Activated naive CD4-positive, alpha-beta T cell treated with anti-CD3 and anti-CD28 coated beads for 36 hours (primary cell): Measurements from ENCODE around the gene GNG2. TPM values are rescaled to one million over a fixed set of nuclear protein-coding genes. Genes with fewer than 3 reads are reported as not detected.
A peak's percentile ranks its signal among the peaks of the same experiment; 100 is the strongest.

Experiments used
- CTCF ChIA-PET: fragments of 350-600 bp; sonication (Branson Sonifier 250); formaldehyde crosslinking; loops from one replicate; lab custom pipeline; 2021; ENCODE audit warnings: antibody characterized with exemption; lab: Charles Lee
- DNase-seq: peaks from one replicate; pipeline ENCODE4 v3.0.0-alpha.2; 2020
- H3K27ac Mint-ChIP-seq: one replicate; pipeline ENCODE4 v1.8.0; 2021; ENCODE audit warnings: mild to moderate bottlenecking, mixed read lengths
- H3K27me3 Mint-ChIP-seq: one replicate; pipeline ENCODE4 v1.8.0; 2021; ENCODE audit warnings: low read depth, mixed read lengths
- H3K36me3 Mint-ChIP-seq: one replicate; pipeline ENCODE4 v1.8.0; 2021; ENCODE audit warnings: low read depth, mixed read lengths
- H3K4me1 Mint-ChIP-seq: one replicate; pipeline ENCODE4 v1.8.0; 2021; ENCODE audit warnings: low read depth, mixed read lengths
- H3K4me3 Mint-ChIP-seq: one replicate; pipeline ENCODE4 v1.8.0; 2021; ENCODE audit warnings: mild to moderate bottlenecking, moderate library complexity, mixed read lengths
- H3K9me3 Mint-ChIP-seq: one replicate; pipeline ENCODE4 v1.8.0; 2021; ENCODE audit warnings: mixed read lengths
- intact Hi-C: fragments of 100-400 bp; cut with micrococcal nuclease; formaldehyde crosslinking; loops from one replicate; pipeline ENCODE4 v1.15.1; 2023
- total RNA-seq, 2 experiments: library from RNA; stranded (reverse); gene quantifications; one replicate each; pipeline ENCODE4 v1.2.3, GENCODE V29; 2021

Gene GNG2
- 100 to 1,000 TPM; 176 to 181 TPM for total RNA-seq

DNA sequence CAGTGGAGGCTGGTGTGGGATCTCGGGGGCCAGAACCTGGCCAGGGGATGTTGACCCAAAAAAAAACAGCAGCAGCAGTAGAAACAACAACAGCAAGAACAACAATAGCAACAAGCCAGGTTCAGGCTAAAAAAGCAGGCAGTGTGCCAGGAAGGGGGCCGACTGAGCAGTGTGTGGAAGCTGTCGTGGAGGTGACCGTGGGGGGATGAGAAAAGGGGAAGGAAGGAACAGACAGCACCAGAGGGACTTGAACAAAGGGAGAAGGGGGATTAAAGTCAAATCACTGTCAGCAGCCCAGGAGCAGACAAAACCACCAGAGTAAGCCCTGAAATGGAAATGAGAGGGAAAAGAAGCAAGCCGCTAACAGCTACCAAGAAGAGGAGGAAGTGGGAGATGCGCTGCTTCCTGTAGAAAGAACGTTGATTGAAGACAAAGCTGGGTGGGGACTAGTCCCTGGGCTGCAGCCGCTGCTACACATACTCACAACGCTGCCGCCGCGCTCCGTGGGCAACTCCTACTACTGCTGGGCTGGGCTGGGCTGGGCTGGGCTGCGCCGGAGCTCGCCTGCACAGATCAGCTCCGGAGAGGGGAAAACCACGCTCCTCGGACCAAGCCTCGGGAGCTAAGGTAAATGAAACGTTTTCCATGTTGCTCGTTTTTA is at the start of gene GNG2:
Gene GNG2 (plus strand): TSS at position 449 of the 661 bp plus-strand sequence. CDS start 90,067 bp downstream, outside the sequence.
- Mint-ChIP-seq H3K27me3 (no peaks in the 10 kb centered on the region), H3K36me3 (peaks cover 18% of the 10 kb centered on the region), H3K4me3 (peak within 1 kb of the TSS; percentile 96), H3K9me3 (peaks cover 7% of the 10 kb centered on the region), H3K27ac (peak within 1 kb of the TSS; percentile 94), H3K4me1 (peaks cover 51% of the 10 kb centered on the region)
- intact Hi-C loops: loop anchor here (1.0 to 10.0 kb wide), 10 partner anchors 13 to 1775 kb away; partner anchors contain the start of genes DDHD1, FRMD6 and TMX1
- DNase-seq: peak; percentile 91
- CTCF ChIA-PET: interaction anchor here (0.8 to 1.9 kb wide), 8 partner anchors 11 to 118 kb away, joined by 3 to 9 read pairs (median 6); no protein-coding TSS in a partner anchor

DNA sequence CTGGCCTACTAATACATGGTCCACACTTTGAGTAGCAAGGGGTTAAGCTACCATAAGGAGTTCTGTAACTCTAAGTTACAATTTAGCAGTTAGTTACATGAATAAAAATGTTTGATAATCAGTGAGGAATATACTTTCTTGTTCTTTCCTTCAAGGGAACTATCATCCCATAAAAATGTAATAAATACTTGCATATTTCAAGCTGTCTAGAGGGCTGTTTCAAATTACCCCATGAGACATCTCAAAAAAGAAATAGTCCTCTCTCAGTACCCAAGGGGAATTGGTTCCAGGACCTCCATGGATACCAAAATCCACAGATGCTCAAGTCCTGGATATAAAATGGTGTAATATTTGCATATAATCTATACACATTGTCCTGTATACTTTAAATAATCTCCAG is 48.7 kb upstream of the GNG2 start:
- no peak for DNase-seq
- H3K9me3 Mint-ChIP-seq: peaks cover 9% of the 10 kb centered on the region
- intact Hi-C loops: no loop called here
- CTCF ChIA-PET: interaction anchor here (0.7 kb wide), 1 partner anchor 128 kb away, joined by 3 read pairs; no protein-coding TSS in a partner anchor
- H3K4me1 Mint-ChIP-seq: no peaks in the 10 kb centered on the region
- no peak overlapping the region for H3K4me3 Mint-ChIP-seq
- no peaks in the 10 kb centered on the region for H3K27me3 Mint-ChIP-seq
- H3K27ac Mint-ChIP-seq: no peak overlapping the region
- no peaks in the 10 kb centered on the region for H3K36me3 Mint-ChIP-seq

DNA sequence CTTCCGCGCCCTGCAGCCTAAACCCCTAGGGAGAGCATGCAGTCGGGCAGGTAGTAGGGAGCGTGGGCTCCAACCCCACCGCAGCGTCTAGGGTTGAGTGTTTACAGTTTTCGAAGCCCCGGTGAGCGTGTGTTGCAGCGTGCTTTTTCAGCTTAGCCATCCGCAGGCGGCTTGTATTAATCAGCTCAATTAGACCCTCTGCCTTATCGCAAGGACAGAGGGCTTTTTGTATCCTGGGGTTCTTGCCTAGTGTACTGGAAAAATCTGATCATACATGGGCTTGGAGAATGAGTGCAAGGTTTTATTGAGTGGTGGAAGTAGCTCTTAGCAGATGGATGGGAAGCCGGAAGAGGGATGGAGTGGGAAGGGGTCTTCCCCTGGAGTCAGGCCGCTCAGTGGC is 44.4 kb upstream of the GNG2 start:
- H3K4me1 Mint-ChIP-seq: no peaks in the 10 kb centered on the region
- DNase-seq: no peak
- intact Hi-C loops: no loop called here
- H3K27ac Mint-ChIP-seq: no peak overlapping the region
- no peaks in the 10 kb centered on the region for H3K27me3 Mint-ChIP-seq
- H3K4me3 Mint-ChIP-seq: no peak overlapping the region
- no peaks in the 10 kb centered on the region for H3K9me3 Mint-ChIP-seq
- CTCF ChIA-PET: no interaction called here
- no peaks in the 10 kb centered on the region for H3K36me3 Mint-ChIP-seq

DNA sequence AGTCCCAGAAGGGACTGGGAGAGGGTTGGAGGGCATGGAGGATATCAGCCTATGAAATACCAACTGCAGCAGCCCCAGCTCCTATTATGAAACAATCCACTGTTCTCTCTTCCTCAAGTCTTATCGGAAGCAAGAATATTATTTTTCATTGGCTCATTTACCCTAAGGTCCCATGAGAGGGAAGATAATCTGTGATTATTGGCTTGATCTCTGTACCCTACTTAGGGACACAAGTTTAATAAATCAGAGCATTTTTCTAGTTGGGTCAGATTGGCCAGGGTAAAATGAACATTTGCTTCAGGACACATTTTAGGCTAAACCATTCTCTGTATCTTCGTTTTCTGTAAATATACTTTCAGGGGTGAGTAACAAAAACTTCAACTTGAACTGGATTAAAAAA is 43.1 kb upstream of the GNG2 start:
- Mint-ChIP-seq H3K4me3 (no peak overlapping the region), H3K27ac (no peak overlapping the region), H3K4me1 (no peaks in the 10 kb centered on the region), H3K9me3 (no peaks in the 10 kb centered on the region), H3K36me3 (no peaks in the 10 kb centered on the region), H3K27me3 (no peaks in the 10 kb centered on the region)
- CTCF ChIA-PET: no interaction called here
- DNase-seq: no peak
- intact Hi-C loops: no loop called here

DNA sequence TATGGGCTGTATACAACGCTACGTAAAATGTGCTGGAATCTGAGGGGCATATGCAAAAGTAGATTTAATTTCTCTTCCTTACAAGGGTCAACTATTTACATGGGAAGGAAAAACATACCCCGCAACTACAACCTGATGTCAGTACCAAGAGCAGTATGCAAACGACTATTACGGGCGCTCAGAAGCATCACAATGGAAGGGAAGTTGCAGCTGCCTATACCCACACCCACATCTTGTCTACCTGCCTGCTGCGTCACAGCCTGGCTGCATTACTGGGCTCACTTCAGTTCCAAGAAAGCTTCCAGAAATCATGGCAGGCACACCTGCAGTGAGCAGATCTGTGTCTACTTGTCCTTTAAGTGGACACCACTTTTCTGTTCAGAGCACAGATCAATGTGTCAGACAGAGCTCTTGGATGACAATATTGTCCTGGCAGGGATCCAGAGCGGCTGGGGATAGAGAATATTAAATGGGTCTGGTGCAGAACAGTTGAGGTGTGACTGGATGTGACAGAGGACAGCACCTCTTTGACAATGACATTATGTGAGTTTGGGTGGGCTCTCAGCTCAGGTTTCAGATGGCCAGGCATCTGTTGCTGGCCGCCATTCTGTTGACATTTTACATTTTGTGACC is 41.5 kb upstream of the GNG2 start:
- H3K36me3 Mint-ChIP-seq: no peaks in the 10 kb centered on the region
- H3K27me3 Mint-ChIP-seq: no peaks in the 10 kb centered on the region
- no peak overlapping the region for H3K4me3 Mint-ChIP-seq
- intact Hi-C loops: no loop called here
- no peaks in the 10 kb centered on the region for H3K4me1 Mint-ChIP-seq
- no peak for DNase-seq
- no peaks in the 10 kb centered on the region for H3K9me3 Mint-ChIP-seq
- CTCF ChIA-PET: interaction anchor here (1.0 to 1.5 kb wide), 2 partner anchors 12 to 160 kb away, joined by 4 read pairs; no protein-coding TSS in a partner anchor
- H3K27ac Mint-ChIP-seq: no peak overlapping the region

DNA sequence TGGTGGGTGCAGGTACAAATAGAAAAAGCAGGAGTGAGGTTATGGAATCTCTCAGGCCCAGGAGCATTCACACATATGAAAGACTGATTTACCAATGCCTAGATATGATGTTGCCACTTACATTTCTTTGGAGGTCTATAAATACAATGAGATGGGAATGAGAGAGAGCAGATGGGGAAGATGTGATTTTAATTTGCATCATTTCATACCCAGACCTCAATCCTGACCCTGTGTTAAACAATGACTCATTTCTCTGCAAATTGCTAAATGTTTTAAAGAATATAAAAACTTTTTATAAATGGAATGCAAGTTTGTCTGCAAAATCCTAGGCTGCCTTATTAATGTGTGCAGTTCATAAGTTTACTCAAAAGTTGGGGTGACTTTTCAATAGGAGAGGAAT is 38.6 kb upstream of the GNG2 start:
- H3K27me3 Mint-ChIP-seq: no peaks in the 10 kb centered on the region
- no peaks in the 10 kb centered on the region for H3K9me3 Mint-ChIP-seq
- CTCF ChIA-PET: no interaction called here
- H3K27ac Mint-ChIP-seq: no peak overlapping the region
- H3K36me3 Mint-ChIP-seq: no peaks in the 10 kb centered on the region
- no peak for DNase-seq
- H3K4me1 Mint-ChIP-seq: no peaks in the 10 kb centered on the region
- intact Hi-C loops: no loop called here
- H3K4me3 Mint-ChIP-seq: no peak overlapping the region

DNA sequence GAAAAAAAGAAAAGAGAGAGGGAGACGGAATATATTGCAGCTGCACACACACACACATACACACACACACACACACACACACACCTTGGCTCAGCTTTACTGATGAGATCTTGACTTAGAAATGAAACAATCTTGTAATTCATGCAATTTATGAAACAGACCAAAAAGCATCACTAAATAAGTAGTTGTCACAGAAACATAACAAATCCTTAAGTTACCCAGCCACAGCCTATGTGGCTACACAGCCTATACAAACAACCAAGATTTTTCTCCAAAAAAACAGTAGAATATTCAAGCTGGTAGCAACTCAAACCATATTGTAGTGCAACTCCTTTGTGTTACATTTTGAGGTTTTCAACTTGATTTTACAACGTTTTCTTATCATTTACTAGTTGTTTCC is 37.9 kb upstream of the GNG2 start:
- intact Hi-C loops: no loop called here
- DNase-seq: no peak
- Mint-ChIP-seq H3K4me1 (no peaks in the 10 kb centered on the region), H3K4me3 (no peak overlapping the region), H3K9me3 (no peaks in the 10 kb centered on the region), H3K36me3 (no peaks in the 10 kb centered on the region), H3K27ac (no peak overlapping the region), H3K27me3 (no peaks in the 10 kb centered on the region)
- CTCF ChIA-PET: interaction anchor here (0.7 kb wide), 1 partner anchor 974 kb away, joined by 3 read pairs; no protein-coding TSS in a partner anchor

DNA sequence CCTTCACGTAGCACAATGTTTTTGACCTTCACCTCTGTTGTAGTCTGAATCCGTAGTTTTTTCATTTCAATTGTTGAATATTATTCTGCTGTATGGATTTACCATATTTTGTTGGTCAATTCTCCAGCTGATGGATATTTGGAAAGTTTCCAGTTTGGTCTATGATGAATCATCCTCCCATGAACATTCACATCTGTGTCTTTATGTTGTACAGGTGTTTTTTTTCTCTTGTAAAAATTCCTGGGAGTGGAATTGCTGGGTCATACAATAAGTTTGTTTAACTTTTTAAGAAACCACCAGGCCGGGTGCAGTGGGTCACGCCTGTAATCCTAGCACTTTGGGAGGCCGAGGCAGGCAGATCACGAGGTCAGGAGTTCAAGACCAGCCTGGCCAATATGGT is 36.7 kb upstream of the GNG2 start:
- H3K27me3 Mint-ChIP-seq: no peaks in the 10 kb centered on the region
- DNase-seq: no peak
- no peak overlapping the region for H3K4me3 Mint-ChIP-seq
- CTCF ChIA-PET: no interaction called here
- no peak overlapping the region for H3K27ac Mint-ChIP-seq
- intact Hi-C loops: no loop called here
- H3K36me3 Mint-ChIP-seq: no peaks in the 10 kb centered on the region
- H3K9me3 Mint-ChIP-seq: no peaks in the 10 kb centered on the region
- H3K4me1 Mint-ChIP-seq: no peaks in the 10 kb centered on the region

DNA sequence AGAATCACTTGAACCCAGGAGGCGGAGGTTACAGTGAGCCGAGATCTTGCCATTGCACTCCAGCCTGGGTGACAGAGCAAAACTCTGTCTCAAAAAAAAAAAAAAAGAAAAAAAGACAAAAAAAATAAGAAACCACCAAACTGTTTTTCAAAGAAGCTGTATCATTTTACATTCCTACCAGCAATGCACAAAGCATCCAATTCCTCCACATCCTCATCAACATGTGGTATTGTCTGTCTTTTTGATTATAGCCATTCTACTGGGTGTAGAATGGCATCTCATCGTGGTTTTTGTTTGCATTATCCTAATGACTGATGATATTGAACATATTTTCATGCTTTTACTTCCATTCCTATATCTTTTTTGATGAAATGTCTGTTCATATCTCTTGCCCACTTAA is 36.2 kb upstream of the GNG2 start:
- Mint-ChIP-seq H3K36me3 (no peaks in the 10 kb centered on the region), H3K9me3 (no peaks in the 10 kb centered on the region), H3K4me3 (no peak overlapping the region), H3K4me1 (no peaks in the 10 kb centered on the region), H3K27ac (no peak overlapping the region), H3K27me3 (no peaks in the 10 kb centered on the region)
- intact Hi-C loops: no loop called here
- CTCF ChIA-PET: no interaction called here
- DNase-seq: no peak

DNA sequence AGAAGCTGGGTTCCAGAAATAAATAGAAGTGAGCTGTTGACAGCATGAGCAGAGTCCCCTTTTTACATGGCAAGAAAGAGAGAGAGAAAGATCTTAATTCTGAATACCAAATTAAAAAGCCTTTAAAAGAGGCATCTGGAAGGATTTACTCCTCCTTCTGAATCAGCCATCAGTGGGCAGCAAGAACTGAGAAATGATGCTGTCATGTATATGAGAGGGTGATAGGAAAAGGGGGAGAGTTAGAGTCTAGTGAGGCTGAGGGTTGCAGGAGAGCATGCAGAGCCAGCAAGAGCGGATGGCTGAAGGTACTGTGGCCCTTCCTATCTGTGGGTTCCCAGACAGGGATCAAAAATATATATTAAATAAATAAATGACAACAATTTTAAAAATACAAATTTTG is 34.5 kb upstream of the GNG2 start:
- no peak for DNase-seq
- no peaks in the 10 kb centered on the region for H3K9me3 Mint-ChIP-seq
- no peak overlapping the region for H3K4me3 Mint-ChIP-seq
- intact Hi-C loops: no loop called here
- no peaks in the 10 kb centered on the region for H3K4me1 Mint-ChIP-seq
- no peaks in the 10 kb centered on the region for H3K27me3 Mint-ChIP-seq
- CTCF ChIA-PET: no interaction called here
- H3K27ac Mint-ChIP-seq: no peak overlapping the region
- H3K36me3 Mint-ChIP-seq: no peaks in the 10 kb centered on the region

DNA sequence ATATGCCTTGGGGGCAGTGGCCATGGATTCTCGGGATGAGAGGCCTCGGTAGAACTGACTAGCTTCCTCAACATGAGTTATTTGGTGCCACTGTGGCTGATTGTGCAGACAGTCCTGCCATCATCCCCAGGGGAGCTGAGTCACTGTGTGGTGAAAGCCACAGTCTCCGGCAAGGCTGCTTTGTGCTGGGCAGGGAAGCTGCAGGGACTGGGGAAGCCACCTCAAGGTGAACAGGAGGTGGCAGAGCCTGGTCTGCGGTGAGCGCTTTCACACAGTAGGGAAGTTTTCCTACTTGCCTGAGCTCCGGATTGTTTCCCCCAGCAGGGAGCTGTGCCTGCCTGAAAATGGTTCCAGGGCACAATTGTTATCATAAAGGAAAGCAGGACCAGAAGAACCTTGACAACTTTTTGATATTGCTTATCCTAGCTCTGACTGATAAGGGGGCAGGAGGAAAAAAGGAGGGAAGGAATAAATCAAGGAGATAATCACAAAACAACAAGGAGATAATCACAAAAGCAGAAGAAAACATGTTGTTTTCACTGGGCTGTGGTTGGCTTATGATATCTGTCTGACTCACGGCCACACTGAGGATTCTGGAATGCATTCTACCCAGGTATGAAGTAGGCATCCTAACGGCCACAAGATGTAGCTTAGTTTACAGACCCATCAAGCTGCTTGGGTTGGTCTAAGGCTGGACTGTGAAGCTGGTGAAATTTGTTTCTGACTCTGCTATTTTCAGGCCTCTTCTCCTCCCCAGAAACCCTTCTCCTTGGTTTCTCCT is 32.2 kb upstream of the GNG2 start:
- H3K27me3 Mint-ChIP-seq: no peaks in the 10 kb centered on the region
- CTCF ChIA-PET: interaction anchor here (0.7 to 4.0 kb wide), 5 partner anchors 22 to 166 kb away, joined by 3 to 26 read pairs (median 4); no protein-coding TSS in a partner anchor
- intact Hi-C loops: loop anchor here (1.0 kb wide), 4 partner anchors 19 to 151 kb away; partner anchors contain the start of gene GNG2
- H3K36me3 Mint-ChIP-seq: no peaks in the 10 kb centered on the region
- peak overlapping the region; percentile 48 for H3K27ac Mint-ChIP-seq
- H3K4me3 Mint-ChIP-seq: no peak overlapping the region
- peaks cover 3% of the 10 kb centered on the region for H3K9me3 Mint-ChIP-seq
- peak; percentile 89 for DNase-seq
- H3K4me1 Mint-ChIP-seq: no peaks in the 10 kb centered on the region

DNA sequence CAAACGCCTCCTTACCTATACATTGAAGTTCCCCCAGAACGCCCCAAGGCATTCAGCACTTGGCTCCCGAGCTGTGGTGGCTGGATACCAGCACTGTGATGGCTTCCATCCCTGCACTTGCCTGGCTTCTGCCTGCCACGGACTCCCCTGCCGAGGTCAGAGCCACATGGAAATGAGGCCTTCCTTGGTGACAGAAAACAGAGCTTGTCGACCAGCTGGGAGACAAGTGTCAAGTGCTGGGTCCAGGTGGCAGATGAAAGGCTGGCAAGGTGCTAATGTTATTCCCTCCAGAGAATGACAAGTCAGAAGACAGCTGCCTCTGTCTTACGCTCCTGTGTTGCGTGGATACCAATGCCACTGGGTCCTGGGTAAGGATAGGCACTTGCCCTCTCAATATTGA is 26.2 kb upstream of the GNG2 start:
- CTCF ChIA-PET: no interaction called here
- no peak overlapping the region for H3K4me3 Mint-ChIP-seq

More for the DNA sequence above, 26.2 kb upstream of the GNG2 start:
- H3K36me3 Mint-ChIP-seq: no peaks in the 10 kb centered on the region
- no peaks in the 10 kb centered on the region for H3K4me1 Mint-ChIP-seq
- no peaks in the 10 kb centered on the region for H3K27me3 Mint-ChIP-seq
- no peak overlapping the region for H3K27ac Mint-ChIP-seq
- H3K9me3 Mint-ChIP-seq: peaks cover 3% of the 10 kb centered on the region
- no peak for DNase-seq
- intact Hi-C loops: no loop called here
